IMR-90 (cell line): ENCODE data around the gene CXCL9. TPM values are rescaled to one million over a fixed set of nuclear protein-coding genes. Genes with fewer than 3 reads are reported as not detected.
"Not testable (repeated sequence)": the region's sequence is repeated elsewhere in the genome, so short reads cannot be mapped to it uniquely, and the experiment has no call there.

Source experiments
- ATAC-seq: fragments of 200-7000 bp; cut with Tn5 transposase; 2 replicates; pipeline ENCODE4 v1.9.1; 2020; ENCODE audit warnings: low read depth, mild to moderate bottlenecking, moderate library complexity
- BruUV-seq: library from RNA; stranded (reverse); fragments of 400-500 nt; replicated peaks from 2 replicates; lab custom pipeline; 2021; lab: Mats Ljungman, UMichigan
- CTCF ChIA-PET: fragments of 300-600 bp; formaldehyde crosslinking; extraction: SDS; loops from one replicate; lab custom pipeline; 2021; ENCODE audit warnings: antibody characterized with exemption; lab: Yijun Ruan, JAX
- POLR2A ChIA-PET: fragments of 300-600 bp; sonication (Branson Sonifier 250); formaldehyde crosslinking; loops from one replicate; lab custom pipeline; 2022; ENCODE audit warnings: antibody characterized with exemption; ENCODE audit not compliant: unreplicated experiment; lab: Charles Lee
- DNase-seq: peaks from one replicate; pipeline ENCODE4 v3.0.0; 2013
- H2AFZ ChIP-seq: replicated peaks from 2 replicates; pipeline ENCODE3; 2013; ENCODE audit warnings: low read length, mild to moderate bottlenecking; ENCODE audit not compliant: poor library complexity
- H2AK5ac ChIP-seq: 2 replicates; pipeline ENCODE4 v1.6.1; 2013; ENCODE audit warnings: low read depth, low read length, inconsistent platforms
- H2AK9ac ChIP-seq: replicated peaks from 2 replicates; pipeline ENCODE3; 2013; ENCODE audit warnings: mild to moderate bottlenecking, low read depth, low read length, moderate library complexity; ENCODE audit not compliant: poor library complexity
- H2BK120ac ChIP-seq: 2 replicates; pipeline ENCODE4 v1.6.1; 2013; ENCODE audit warnings: low read depth, low read length, inconsistent platforms
- H2BK15ac ChIP-seq: 3 replicates; pipeline ENCODE4 v1.6.1; 2013; ENCODE audit warnings: low read depth, low read length, inconsistent platforms
- H2BK20ac ChIP-seq: 2 replicates; pipeline ENCODE4 v1.6.1; 2013; ENCODE audit warnings: low read depth, mild to moderate bottlenecking, inconsistent platforms, low read length, moderate library complexity
- H2BK5ac ChIP-seq: 2 replicates; pipeline ENCODE4 v1.6.1; 2013; ENCODE audit warnings: mild to moderate bottlenecking, low read depth, low read length, inconsistent platforms; ENCODE audit not compliant: poor library complexity, severe bottlenecking
- H3K14ac ChIP-seq: replicated peaks from 2 replicates; pipeline ENCODE4 v1.6.1; 2013; ENCODE audit warnings: low read depth, low read length, inconsistent platforms
- H3K18ac ChIP-seq: 2 replicates; pipeline ENCODE4 v1.6.1; 2013; ENCODE audit warnings: low read depth, low read length, control low read depth
- H3K23ac ChIP-seq: 2 replicates; pipeline ENCODE4 v1.6.1; 2013; ENCODE audit warnings: low read depth, low read length, inconsistent platforms
- H3K27ac ChIP-seq: 2 replicates; pipeline ENCODE4 v1.5.1; 2013; ENCODE audit warnings: mild to moderate bottlenecking, control low read depth, low read length; ENCODE audit not compliant: insufficient read depth
- H3K27me3 ChIP-seq: 2 replicates; pipeline ENCODE4 v1.6.1; 2013; ENCODE audit warnings: low read length; ENCODE audit not compliant: control insufficient read depth, insufficient read depth
- H3K36me3 ChIP-seq: 2 replicates; pipeline ENCODE4 v1.6.1; 2013; ENCODE audit warnings: low read length, mixed read lengths; ENCODE audit not compliant: control insufficient read depth, insufficient read depth
- H3K4ac ChIP-seq: 2 replicates; pipeline ENCODE4 v1.6.1; 2013; ENCODE audit warnings: low read depth, low read length, inconsistent platforms
- H3K4me1 ChIP-seq: 2 replicates; pipeline ENCODE4 v1.6.1; 2013; ENCODE audit warnings: low read length, mixed read lengths; ENCODE audit not compliant: control insufficient read depth, insufficient read depth
- H3K4me2 ChIP-seq: 2 replicates; pipeline ENCODE4 v1.6.1; 2013; ENCODE audit warnings: low read depth, mild to moderate bottlenecking, control low read depth, low read length, moderate library complexity
- H3K4me3 ChIP-seq: 2 replicates; pipeline ENCODE4 v1.5.1; 2013; ENCODE audit warnings: low read depth, mild to moderate bottlenecking, control low read depth, low read length, moderate library complexity; ENCODE audit not compliant: insufficient read depth
- H3K56ac ChIP-seq: 2 replicates; pipeline ENCODE4 v1.6.1; 2013; ENCODE audit warnings: low read length, inconsistent platforms; ENCODE audit not compliant: insufficient read depth; ENCODE audit errors: extremely low read depth
- H3K79me1 ChIP-seq, 2 experiments: 2 replicates each; pipeline ENCODE4 v1.6.1; 2013; ENCODE audit warnings: low read length in 2 of 2, inconsistent platforms in 1 of 2, low read depth in 1 of 2
- H3K9ac ChIP-seq: 2 replicates; pipeline ENCODE4 v1.6.1; 2013; ENCODE audit warnings: low read depth, low read length, control low read depth
- H3K9me1 ChIP-seq: 2 replicates; pipeline ENCODE4 v1.6.1; 2013; ENCODE audit warnings: low read length, inconsistent platforms; ENCODE audit not compliant: insufficient read depth
- H3K9me3 ChIP-seq: 2 replicates; pipeline ENCODE4 v1.6.1; 2013; ENCODE audit warnings: low read length; ENCODE audit not compliant: control insufficient read depth, insufficient read depth
- H4K20me1 ChIP-seq: 2 replicates; pipeline ENCODE4 v1.6.1; 2013; ENCODE audit warnings: low read length, inconsistent platforms; ENCODE audit not compliant: insufficient read depth
- H4K5ac ChIP-seq: 2 replicates; pipeline ENCODE4 v1.6.1; 2013; ENCODE audit warnings: mild to moderate bottlenecking, low read depth, low read length, control low read depth
- H4K8ac ChIP-seq, 2 experiments: 2 replicates each; pipeline ENCODE4 v1.6.1; 2013; ENCODE audit warnings: low read depth in 2 of 2, low read length in 2 of 2, control low read depth in 1 of 2, inconsistent platforms in 1 of 2
- H4K91ac ChIP-seq: 2 replicates; pipeline ENCODE4 v1.6.1; 2013; ENCODE audit warnings: low read depth, low read length, inconsistent platforms; ENCODE audit not compliant: insufficient read depth
- WGBS, 2 experiments: methylation state at CpG; one replicate each; pipeline versions ENCODE4 v1.1.5 to v1.1.7; 2013; ENCODE audit warnings: missing lambda C conversion rate in 2 of 2; ENCODE audit not compliant: insufficient read length in 1 of 2; ENCODE audit errors: extremely low coverage in 2 of 2; 5-methylcytosine and 5-hydroxymethylcytosine counted together
- dilution Hi-C: fragments of 300-500 bp; cut with HindIII; formaldehyde crosslinking; loops from one replicate; pipeline ENCODE4 v1.14.3; 2018; ENCODE audit warnings: low sequenced_read_pairs; ENCODE audit not compliant: unreplicated experiment
- in situ Hi-C: fragments of 300-500 bp; cut with MboI; formaldehyde crosslinking; loops from 3 replicates; pipeline ENCODE4 v1.14.3; 2019; ENCODE audit warnings: low sequenced_read_pairs, inconsistent platforms, mixed read lengths
- intact Hi-C: fragments of 100-400 bp; cut with micrococcal nuclease; formaldehyde crosslinking; loops from 2 replicates; pipeline ENCODE4 v1.10.0; 2022
- polyA plus RNA-seq, 3 experiments: library from polyadenylated mRNA; depleted of rRNA; stranded (reverse); fragments of >200 nt; gene quantifications; 2 replicates each; pipeline ENCODE4 v1.2.3, GENCODE V29; 2012; ENCODE audit warnings: low replicate concordance in 1 of 3
- total RNA-seq: library from RNA; depleted of rRNA; stranded (reverse); fragments of >200 nt; gene quantifications from 2 replicates; pipeline ENCODE4 v1.2.3, GENCODE V29; 2012

The CXCL9 gene
- total and polyA plus RNA-seq, 2 of the 4 experiments (the other 2 are of a cell fraction): not detected

GRCh38 chr4:75954811-75955210 is 52.5 kb downstream of the CXCL9 start:
- H3K4me2 ChIP-seq, H3K9me1 ChIP-seq, H2BK15ac ChIP-seq, H4K20me1 ChIP-seq, H3K18ac ChIP-seq, H3K14ac ChIP-seq, H3K23ac ChIP-seq, H2BK120ac ChIP-seq, dilution Hi-C loops, H2AK9ac ChIP-seq, CTCF ChIA-PET, H3K79me1 ChIP-seq, H4K91ac ChIP-seq, DNase-seq, H2AFZ ChIP-seq, H3K27me3 ChIP-seq, H2BK5ac ChIP-seq, H3K4me1 ChIP-seq, H2BK20ac ChIP-seq, H3K27ac ChIP-seq, H4K8ac ChIP-seq, H3K4me3 ChIP-seq, H3K56ac ChIP-seq, H3K9ac ChIP-seq, H4K5ac ChIP-seq, POLR2A ChIA-PET, BruUV-seq, ATAC-seq, H3K4ac ChIP-seq, H2AK5ac ChIP-seq, H3K9me3 ChIP-seq: not testable (repeated sequence)
- H3K36me3 ChIP-seq: peaks cover 47% of the 10 kb centered on the region
- no CpG with 5 or more reads among the region's 5 CpGs for WGBS, 2 experiments
- intact Hi-C loops (loop anchor here (5.0 kb wide), 1 partner anchor 38 kb away; no protein-coding TSS in a partner anchor), in situ Hi-C loops (loop anchor here (25.0 kb wide), 1 partner anchor 168 kb away; no protein-coding TSS in a partner anchor)
